ENCODE data around the gene WDR53.

DNA sequence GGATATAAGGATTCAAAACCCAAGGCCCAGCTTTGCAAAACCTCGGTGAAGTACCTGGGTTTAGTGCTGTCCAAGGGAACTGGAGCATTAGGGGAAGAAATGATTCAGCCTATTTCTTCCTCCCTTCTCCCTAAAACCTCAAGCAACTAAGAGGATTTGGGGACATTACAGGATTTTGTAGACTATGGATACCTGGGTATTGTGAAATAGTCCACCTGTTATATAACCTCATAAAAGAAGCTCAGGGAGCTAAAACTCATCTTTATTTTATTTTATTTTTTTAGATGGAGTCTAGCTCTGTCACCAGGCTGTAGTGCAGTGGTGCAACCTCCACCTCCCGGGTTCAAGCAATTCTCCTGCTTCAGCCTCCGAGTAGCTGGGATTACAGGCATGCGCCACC lies 44.5 kb downstream of the WDR53 start:
- TF ChIP-seq, protein P1, sequence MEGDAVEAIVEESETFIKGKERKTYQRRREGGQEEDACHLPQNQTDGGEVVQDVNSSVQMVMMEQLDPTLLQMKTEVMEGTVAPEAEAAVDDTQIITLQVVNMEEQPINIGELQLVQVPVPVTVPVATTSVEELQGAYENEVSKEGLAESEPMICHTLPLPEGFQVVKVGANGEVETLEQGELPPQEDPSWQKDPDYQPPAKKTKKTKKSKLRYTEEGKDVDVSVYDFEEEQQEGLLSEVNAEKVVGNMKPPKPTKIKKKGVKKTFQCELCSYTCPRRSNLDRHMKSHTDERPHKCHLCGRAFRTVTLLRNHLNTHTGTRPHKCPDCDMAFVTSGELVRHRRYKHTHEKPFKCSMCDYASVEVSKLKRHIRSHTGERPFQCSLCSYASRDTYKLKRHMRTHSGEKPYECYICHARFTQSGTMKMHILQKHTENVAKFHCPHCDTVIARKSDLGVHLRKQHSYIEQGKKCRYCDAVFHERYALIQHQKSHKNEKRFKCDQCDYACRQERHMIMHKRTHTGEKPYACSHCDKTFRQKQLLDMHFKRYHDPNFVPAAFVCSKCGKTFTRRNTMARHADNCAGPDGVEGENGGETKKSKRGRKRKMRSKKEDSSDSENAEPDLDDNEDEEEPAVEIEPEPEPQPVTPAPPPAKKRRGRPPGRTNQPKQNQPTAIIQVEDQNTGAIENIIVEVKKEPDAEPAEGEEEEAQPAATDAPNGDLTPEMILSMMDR (conservative IDR thresholded peaks at IDR 0.05; ENCODE audit: low read length) = no peak
- TF ChIP-seq EZH2phosphoT487 (IDR thresholded peaks at IDR 0.05; ENCODE audit: borderline replicate concordance) = no peak
